ENCODE measurements around the gene KRT26. TPM values are rescaled to one million over a fixed set of nuclear protein-coding genes. Genes with fewer than 3 reads are reported as not detected.

Gene KRT26
- total and polyA plus RNA-seq, 2 of the 4 experiments (the other 2 are of a cell fraction), result not detected

DNA sequence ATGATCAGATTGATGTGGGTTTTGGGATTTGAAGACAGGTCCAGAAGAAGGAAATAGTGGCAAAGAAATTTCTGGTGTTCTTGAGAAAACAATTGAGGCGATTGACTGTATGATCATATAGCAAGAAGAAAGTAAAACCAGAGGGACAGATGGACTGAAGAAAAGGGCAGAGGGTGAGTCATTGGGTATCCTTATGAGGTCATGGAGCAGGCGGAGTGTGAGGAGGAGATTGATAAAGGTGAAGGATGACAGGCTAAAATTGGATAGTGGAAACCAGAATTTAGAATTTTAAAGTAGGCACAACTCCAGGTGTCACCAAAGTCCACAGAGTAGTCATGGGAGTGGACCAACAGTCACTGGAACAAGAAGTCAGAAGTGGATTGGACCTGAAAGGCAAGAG lies 29.2 kb upstream of the KRT26 start:
- Histone ChIP-seq H4K5ac (ENCODE audit: low read depth, low read length) (no peak overlapping the region), H2BK15ac (ENCODE audit: low read depth, low read length) (no peak overlapping the region), H3K23ac (ENCODE audit: low read depth, low read length) (no peak overlapping the region), H4K20me1 (ENCODE audit: insufficient read depth, low read length) (no peaks in the 10 kb centered on the region), H4K8ac (ENCODE audit: low read depth in 2 of 2, low read length in 2 of 2) (no peak overlapping the region), H2AK5ac (ENCODE audit: low read depth, low read length) (no peak overlapping the region), H3K36me3 (ENCODE audit: control insufficient read depth, insufficient read depth, low read length) (no peaks in the 10 kb centered on the region), H3K9me3 (ENCODE audit: control insufficient read depth, insufficient read depth, low read length) (no peaks in the 10 kb centered on the region), H2BK120ac (ENCODE audit: low read depth, low read length) (no peak overlapping the region), H3K56ac (ENCODE audit: extremely low read depth, insufficient read depth, low read length) (no peak overlapping the region), H2BK20ac (ENCODE audit: low read depth, low read length) (no peak overlapping the region), H3K9me1 (ENCODE audit: insufficient read depth, low read length) (no peaks in the 10 kb centered on the region), H3K14ac (replicated peaks; ENCODE audit: low read depth, low read length) (no peak overlapping the region), H2BK5ac (ENCODE audit: low read depth, low read length, poor library complexity, severe bottlenecking) (no peak overlapping the region), H3K4ac (ENCODE audit: low read depth, low read length) (no peak overlapping the region), H3K27ac (ENCODE audit: insufficient read depth, low read length) (no peak overlapping the region), H3K79me1 (ENCODE audit: low read depth in 1 of 2, low read length in 2 of 2) (no peaks in the 10 kb centered on the region), H3K18ac (ENCODE audit: low read depth, low read length) (no peak overlapping the region), H4K91ac (ENCODE audit: insufficient read depth, low read depth, low read length) (no peak overlapping the region), H3K27me3 (ENCODE audit: control insufficient read depth, insufficient read depth, low read length) (peaks cover 38% of the 10 kb centered on the region), H2AK9ac (replicated peaks; ENCODE audit: low read depth, low read length, poor library complexity) (no peak overlapping the region), H3K4me1 (ENCODE audit: control insufficient read depth, insufficient read depth, low read length) (no peaks in the 10 kb centered on the region), H3K4me2 (ENCODE audit: low read depth, low read length) (no peak overlapping the region), H3K4me3 (ENCODE audit: insufficient read depth, low read depth, low read length) (no peak overlapping the region), H3K9ac (ENCODE audit: low read depth, low read length) (no peak overlapping the region), H2AFZ (replicated peaks; ENCODE audit: low read length, poor library complexity) (no peak overlapping the region)
- 70% methylated on average over 1 of the region's 2 CpGs; no CpG with 5 or more reads in 1 of the 2 experiments for WGBS, 2 experiments (ENCODE audit: extremely low coverage in 2 of 2, insufficient read length in 1 of 2)
- DNase-seq, result no peak
- TF ChIP-seq FOS (IDR thresholded peaks at IDR 0.05; ENCODE audit: low read depth, low read length) (no peak), NFE2L2 (IDR thresholded peaks at IDR 0.05; ENCODE audit: low read depth, low read length) (no peak), RFX5 (IDR thresholded peaks at IDR 0.05; ENCODE audit: low read depth, low read length) (no peak), MAFK (IDR thresholded peaks at IDR 0.05; ENCODE audit: low read depth, low read length) (no peak), RAD21 (IDR thresholded peaks at IDR 0.05; ENCODE audit: low read length) (no peak), CEBPB (IDR thresholded peaks at IDR 0.05; ENCODE audit: low read depth, low read length) (no peak), POLR2A (IDR thresholded peaks at IDR 0.05; ENCODE audit: low read depth, low read length) (no peak), MXI1 (IDR thresholded peaks at IDR 0.05; ENCODE audit: borderline replicate concordance, low read depth, low read length) (no peak), BHLHE40 (IDR thresholded peaks at IDR 0.05; ENCODE audit: low read depth, low read length) (no peak), MAZ (IDR thresholded peaks at IDR 0.05; ENCODE audit: borderline replicate concordance, low read depth, low read length) (no peak), CHD1 (IDR thresholded peaks at IDR 0.05; ENCODE audit: low read depth, low read length) (no peak), SMC3 (IDR thresholded peaks at IDR 0.05; ENCODE audit: low read depth, low read length) (no peak)
- TF ChIP-seq, protein P1, sequence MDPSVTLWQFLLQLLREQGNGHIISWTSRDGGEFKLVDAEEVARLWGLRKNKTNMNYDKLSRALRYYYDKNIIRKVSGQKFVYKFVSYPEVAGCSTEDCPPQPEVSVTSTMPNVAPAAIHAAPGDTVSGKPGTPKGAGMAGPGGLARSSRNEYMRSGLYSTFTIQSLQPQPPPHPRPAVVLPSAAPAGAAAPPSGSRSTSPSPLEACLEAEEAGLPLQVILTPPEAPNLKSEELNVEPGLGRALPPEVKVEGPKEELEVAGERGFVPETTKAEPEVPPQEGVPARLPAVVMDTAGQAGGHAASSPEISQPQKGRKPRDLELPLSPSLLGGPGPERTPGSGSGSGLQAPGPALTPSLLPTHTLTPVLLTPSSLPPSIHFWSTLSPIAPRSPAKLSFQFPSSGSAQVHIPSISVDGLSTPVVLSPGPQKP (IDR thresholded peaks at IDR 0.05; ENCODE audit: borderline replicate concordance, low read depth, low read length), result no peak
- TF ChIP-seq, protein P2, sequence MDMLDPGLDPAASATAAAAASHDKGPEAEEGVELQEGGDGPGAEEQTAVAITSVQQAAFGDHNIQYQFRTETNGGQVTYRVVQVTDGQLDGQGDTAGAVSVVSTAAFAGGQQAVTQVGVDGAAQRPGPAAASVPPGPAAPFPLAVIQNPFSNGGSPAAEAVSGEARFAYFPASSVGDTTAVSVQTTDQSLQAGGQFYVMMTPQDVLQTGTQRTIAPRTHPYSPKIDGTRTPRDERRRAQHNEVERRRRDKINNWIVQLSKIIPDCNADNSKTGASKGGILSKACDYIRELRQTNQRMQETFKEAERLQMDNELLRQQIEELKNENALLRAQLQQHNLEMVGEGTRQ (IDR thresholded peaks at IDR 0.05; ENCODE audit: low read depth, low read length), result no peak
- TF ChIP-seq, protein P3, sequence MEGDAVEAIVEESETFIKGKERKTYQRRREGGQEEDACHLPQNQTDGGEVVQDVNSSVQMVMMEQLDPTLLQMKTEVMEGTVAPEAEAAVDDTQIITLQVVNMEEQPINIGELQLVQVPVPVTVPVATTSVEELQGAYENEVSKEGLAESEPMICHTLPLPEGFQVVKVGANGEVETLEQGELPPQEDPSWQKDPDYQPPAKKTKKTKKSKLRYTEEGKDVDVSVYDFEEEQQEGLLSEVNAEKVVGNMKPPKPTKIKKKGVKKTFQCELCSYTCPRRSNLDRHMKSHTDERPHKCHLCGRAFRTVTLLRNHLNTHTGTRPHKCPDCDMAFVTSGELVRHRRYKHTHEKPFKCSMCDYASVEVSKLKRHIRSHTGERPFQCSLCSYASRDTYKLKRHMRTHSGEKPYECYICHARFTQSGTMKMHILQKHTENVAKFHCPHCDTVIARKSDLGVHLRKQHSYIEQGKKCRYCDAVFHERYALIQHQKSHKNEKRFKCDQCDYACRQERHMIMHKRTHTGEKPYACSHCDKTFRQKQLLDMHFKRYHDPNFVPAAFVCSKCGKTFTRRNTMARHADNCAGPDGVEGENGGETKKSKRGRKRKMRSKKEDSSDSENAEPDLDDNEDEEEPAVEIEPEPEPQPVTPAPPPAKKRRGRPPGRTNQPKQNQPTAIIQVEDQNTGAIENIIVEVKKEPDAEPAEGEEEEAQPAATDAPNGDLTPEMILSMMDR (conservative IDR thresholded peaks at IDR 0.05; ENCODE audit: low read depth, low read length), result no peak
- in situ Hi-C loops (cut with MboI; ENCODE audit: low sequenced_read_pairs) (loop anchor here (5.0 to 10.0 kb wide), 3 partner anchors 104 to 861 kb away; no protein-coding TSS in a partner anchor), intact Hi-C loops (cut with micrococcal nuclease) (loop anchor here (5.0 kb wide), 1 partner anchor 846 kb away; no protein-coding TSS in a partner anchor), dilution Hi-C loops (cut with HindIII; ENCODE audit: low sequenced_read_pairs, unreplicated experiment) (no loop called here)
- ChIA-PET CTCF (no interaction called here), POLR2A (ENCODE audit: unreplicated experiment) (no interaction called here)
- BruUV-seq (replicated peaks), result no TSS peak
- no peak for ATAC-seq (ENCODE audit: low read depth)
